Neural cell (in vitro differentiated cells): ENCODE data around the gene MRO. TPM values are rescaled to one million over a fixed set of nuclear protein-coding genes. Genes with fewer than 3 reads are reported as not detected.

Source experiments
- H2AFZ ChIP-seq: fragments of 200-600, 300-800 bp; sonication (generic), shearing (Covaris generic); 2 replicates; pipeline ENCODE4 v1.6.0; 2014; ENCODE audit warnings: low read depth, mild to moderate bottlenecking, antibody characterized with exemption, low read length, moderate library complexity
- H3F3A ChIP-seq: fragments of 200-600 bp; shearing (Covaris generic); 2 replicates; pipeline ENCODE4 v1.6.1; 2016; ENCODE audit warnings: mild to moderate bottlenecking, moderate library complexity, mixed read lengths, antibody characterized with exemption, low read length; ENCODE audit not compliant: insufficient read depth, poor library complexity, severe bottlenecking
- H3K27ac ChIP-seq: fragments of 200-600, 300-800 bp; sonication (generic), shearing (Covaris generic); 2 replicates; pipeline ENCODE4 v1.5.1; 2014; ENCODE audit warnings: mild to moderate bottlenecking, low read length, moderate library complexity
- H3K27me3 ChIP-seq: fragments of 300-800, 200-600 bp; sonication (generic), shearing (Covaris generic); 2 replicates; pipeline ENCODE4 v1.6.0; 2014; ENCODE audit warnings: mild to moderate bottlenecking, low read depth, low read length, moderate library complexity; ENCODE audit not compliant: insufficient read depth
- H3K36me3 ChIP-seq: fragments of 300-800, 200-600 bp; sonication (generic), shearing (Covaris generic); 2 replicates; pipeline ENCODE4 v1.5.1; 2014; ENCODE audit warnings: mild to moderate bottlenecking, antibody characterized with exemption, low read length, moderate library complexity; ENCODE audit not compliant: insufficient read depth
- H3K4me2 ChIP-seq: fragments of 300-800, 200-600 bp; sonication (generic), shearing (Covaris generic); 2 replicates; pipeline ENCODE4 v1.6.0; 2014; ENCODE audit warnings: mild to moderate bottlenecking, low read length
- H3K4me3 ChIP-seq: fragments of 300-800, 200-600 bp; sonication (generic), shearing (Covaris generic); 2 replicates; pipeline ENCODE4 v1.5.1; 2014; ENCODE audit warnings: mild to moderate bottlenecking, low read length, moderate library complexity
- H3K79me2 ChIP-seq: fragments of 200-600 bp; shearing (Covaris generic); replicated peaks from 2 replicates; pipeline ENCODE4 v1.6.0; 2014; ENCODE audit warnings: mild to moderate bottlenecking, low read length, moderate library complexity; ENCODE audit not compliant: insufficient read depth
- H3K9ac ChIP-seq: fragments of 300-800, 200-600 bp; sonication (generic), shearing (Covaris generic); 2 replicates; pipeline ENCODE4 v1.6.1; 2016; ENCODE audit warnings: mild to moderate bottlenecking, low read length, mixed read lengths
- H3K9me2 ChIP-seq: fragments of 200-600 bp; shearing (Covaris generic); 2 replicates; pipeline ENCODE4 v1.6.1; 2016; ENCODE audit warnings: mild to moderate bottlenecking, low read length, mixed read lengths; ENCODE audit not compliant: insufficient read depth
- H3K9me3 ChIP-seq: fragments of 200-600, 300-800 bp; sonication (generic), shearing (Covaris generic); 2 replicates; pipeline ENCODE4 v1.6.1; 2016; ENCODE audit warnings: mild to moderate bottlenecking, mixed run types, low read length, moderate library complexity, mixed read lengths
- H4K20me1 ChIP-seq: fragments of 200-600 bp; shearing (Covaris generic); 2 replicates; pipeline ENCODE4 v1.6.1; 2016; ENCODE audit warnings: mild to moderate bottlenecking, mixed run types; ENCODE audit not compliant: insufficient read depth
- CTCF ChIP-seq: fragments of 450-650 bp; IDR thresholded peaks from 2 replicates; pipeline ENCODE4 v1.5.1; 2014; ENCODE audit warnings: antibody characterized with exemption, mild to moderate bottlenecking, moderate library complexity; ENCODE audit not compliant: poor library complexity, severe bottlenecking
- EP300 ChIP-seq: fragments of 450-650 bp; conservative IDR thresholded peaks from 2 replicates; pipeline ENCODE4 v1.6.1; 2014; ENCODE audit warnings: antibody characterized with exemption, mild to moderate bottlenecking, moderate library complexity; ENCODE audit not compliant: poor library complexity, severe bottlenecking
- EZH2 ChIP-seq: fragments of 200-600, 300-800 bp; shearing (Covaris generic), sonication (generic); IDR thresholded peaks from 2 replicates; pipeline ENCODE4 v1.6.1; 2014; ENCODE audit warnings: antibody characterized with exemption, low read length, borderline replicate concordance, mild to moderate bottlenecking; ENCODE audit not compliant: insufficient read depth, poor library complexity, severe bottlenecking
- MXI1 ChIP-seq: fragments of 450-650 bp; conservative IDR thresholded peaks from 2 replicates; pipeline ENCODE4 v1.6.1; 2014; ENCODE audit warnings: antibody characterized with exemption, mild to moderate bottlenecking; ENCODE audit not compliant: poor library complexity, severe bottlenecking
- POLR2AphosphoS5 ChIP-seq: IDR thresholded peaks from 2 replicates; pipeline ENCODE4 v1.6.1; 2012
- RAD21 ChIP-seq: fragments of 450-650 bp; conservative IDR thresholded peaks from 2 replicates; pipeline ENCODE4 v1.6.1; 2014; ENCODE audit warnings: antibody characterized with exemption, mild to moderate bottlenecking, moderate library complexity
- REST ChIP-seq: IDR thresholded peaks from 2 replicates; pipeline ENCODE4 v1.6.1; 2012; ENCODE audit warnings: borderline replicate concordance
- SMC3 ChIP-seq: fragments of 450-650 bp; conservative IDR thresholded peaks from 2 replicates; pipeline ENCODE4 v1.6.1; 2014; ENCODE audit warnings: antibody characterized with exemption, mild to moderate bottlenecking, moderate library complexity; ENCODE audit not compliant: poor library complexity
- TAF1 ChIP-seq: IDR thresholded peaks from 2 replicates; pipeline ENCODE4 v1.6.1; 2012; ENCODE audit warnings: low read depth
- polyA plus RNA-seq: library from polyadenylated mRNA; depleted of rRNA; stranded (reverse); fragments of >200 nt; gene quantifications from 2 replicates; pipeline ENCODE4 v1.2.3, GENCODE V29; 2014

MRO gene
- polyA plus RNA-seq, 1 donor from 2014 or later = not detected

- TF ChIP-seq EP300 (no peak), CTCF (no peak), RAD21 (no peak), EZH2 (no peak), TAF1 (no peak), POLR2AphosphoS5 (no peak), SMC3 (no peak), MXI1 (no peak), REST (no peak)
- H3K27ac ChIP-seq = no peak overlapping the region
- no peak overlapping the region for H2AFZ ChIP-seq
- no peaks in the 10 kb centered on the region for H4K20me1 ChIP-seq
- H3K4me3 ChIP-seq = no peak overlapping the region
- H3K4me2 ChIP-seq = no peak overlapping the region
- H3K36me3 ChIP-seq = no peaks in the 10 kb centered on the region
- H3K27me3 ChIP-seq = no peaks in the 10 kb centered on the region
- no peaks in the 10 kb centered on the region for H3K79me2 ChIP-seq
- no peaks in the 10 kb centered on the region for H3K9me2 ChIP-seq
- H3K9ac ChIP-seq = no peak overlapping the region
- H3F3A ChIP-seq = no peaks in the 10 kb centered on the region
- H3K9me3 ChIP-seq = no peaks in the 10 kb centered on the region
Observed at GRCh38 chr18:50791599-50792438, 28.0 kb downstream of the MRO start.

- no peak overlapping the region for H3K4me3 ChIP-seq
- no peak overlapping the region for H3K27ac ChIP-seq
- H4K20me1 ChIP-seq = no peaks in the 10 kb centered on the region
- H3F3A ChIP-seq = no peaks in the 10 kb centered on the region
- H3K9ac ChIP-seq = no peak overlapping the region
- H3K9me3 ChIP-seq = no peaks in the 10 kb centered on the region
- no peak overlapping the region for H2AFZ ChIP-seq
- no peaks in the 10 kb centered on the region for H3K36me3 ChIP-seq
- H3K9me2 ChIP-seq = no peaks in the 10 kb centered on the region
- H3K27me3 ChIP-seq = no peaks in the 10 kb centered on the region
- H3K4me2 ChIP-seq = no peak overlapping the region
- H3K79me2 ChIP-seq = no peaks in the 10 kb centered on the region
- no peak for TF ChIP-seq REST
- no peak for TF ChIP-seq MXI1
- no peak for TF ChIP-seq POLR2AphosphoS5
Observed at GRCh38 chr18:50790948-50791347, 28.9 kb downstream of the MRO start.
